ENCODE data around the gene CCN5. TPM values are rescaled to one million over a fixed set of nuclear protein-coding genes. Genes with fewer than 3 reads are reported as not detected.
A peak's percentile ranks its signal among the peaks of the same experiment; 100 is the strongest.

The CCN5 gene
- total and polyA plus RNA-seq, 9 donors = 0.07 to 0.32 (median 0.14) TPM; not detected in 1

DNA sequence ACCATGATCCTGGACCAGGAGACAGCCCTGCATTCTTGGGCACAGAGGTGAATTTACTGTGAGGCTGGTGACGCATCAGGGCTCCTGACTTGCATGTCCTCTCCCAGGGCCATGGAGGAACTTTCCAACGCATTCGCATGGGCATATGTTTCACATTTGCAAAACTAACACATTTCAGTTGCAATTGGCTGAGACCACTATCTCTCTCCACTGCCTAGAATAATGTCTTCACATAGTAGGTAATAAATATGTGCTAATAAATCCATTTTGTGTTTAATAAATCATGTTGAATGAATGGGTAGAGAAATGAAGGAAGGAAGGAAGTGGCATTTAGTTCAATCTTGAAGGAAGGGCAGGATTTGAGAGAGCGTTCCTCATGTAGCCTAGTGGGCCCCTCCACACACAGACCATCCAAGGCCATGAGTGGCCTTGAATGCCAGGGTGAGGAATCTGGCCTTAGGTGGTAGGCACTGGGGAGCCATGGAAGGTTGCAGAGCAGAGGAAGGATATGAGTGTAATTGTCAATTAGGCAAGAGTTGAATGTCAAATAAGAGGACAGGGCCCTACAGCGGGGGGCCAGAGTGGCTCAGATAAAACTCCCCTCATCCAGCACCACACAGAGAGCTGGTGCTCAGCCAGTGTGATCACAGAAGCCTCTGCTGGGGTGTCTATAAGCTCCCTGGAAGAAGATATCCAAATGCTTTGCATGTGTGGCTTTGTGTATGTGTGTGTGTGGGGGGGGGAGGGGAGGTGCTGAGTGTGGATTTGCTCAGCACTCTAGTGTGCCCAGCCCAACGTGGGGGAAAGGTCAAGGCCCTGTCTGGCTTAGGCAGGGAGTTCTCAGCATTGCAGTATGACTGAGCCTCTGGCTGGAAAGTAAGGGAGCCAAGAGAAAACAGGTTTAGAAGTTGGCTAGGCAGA is 30.9 kb upstream of the CCN5 start:
- DNase-seq = no peak
- Histone ChIP-seq H3K4me1 (ENCODE audit: control insufficient read depth, insufficient read depth, low read length) (peaks cover 2% of the 10 kb centered on the region), H3K4me3 (ENCODE audit: low read length) (no peak overlapping the region), H3K27ac (ENCODE audit: low read length) (no peak overlapping the region), H3K9me3 (replicated peaks; ENCODE audit: control insufficient read depth, low read depth, low read length) (peaks cover 3% of the 10 kb centered on the region), H3K27me3 (ENCODE audit: control insufficient read depth, insufficient read depth, low read length) (peaks cover 7% of the 10 kb centered on the region), H3K36me3 (ENCODE audit: control insufficient read depth, insufficient read depth, low read length) (no peaks in the 10 kb centered on the region)
- WGBS (ENCODE audit: insufficient coverage) = 56% methylated on average over 3 of the region's 6 CpGs

DNA sequence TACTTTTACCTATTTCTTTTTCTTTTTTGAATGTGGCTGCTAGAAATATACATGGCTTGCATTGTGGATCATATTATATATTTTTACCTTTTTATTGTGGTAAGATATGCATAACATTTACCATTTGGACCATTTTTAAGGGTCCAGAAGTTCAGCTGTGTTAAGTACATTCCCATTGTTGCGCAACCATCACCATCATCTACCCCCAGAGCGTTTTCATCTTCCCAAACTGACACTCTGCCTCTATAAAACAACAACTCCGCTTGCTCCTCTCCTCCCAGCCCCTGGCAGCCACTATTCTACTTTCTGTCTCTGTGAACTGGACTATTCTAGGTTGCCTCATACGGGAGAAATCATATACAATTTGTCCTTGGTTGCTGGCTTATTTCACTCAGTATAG is 28.2 kb upstream of the CCN5 start:
- H3K36me3 ChIP-seq (ENCODE audit: control insufficient read depth, insufficient read depth, low read length) = no peaks in the 10 kb centered on the region
- H3K27ac ChIP-seq (ENCODE audit: low read length) = no peak overlapping the region
- peaks cover 7% of the 10 kb centered on the region for H3K4me1 ChIP-seq (ENCODE audit: control insufficient read depth, insufficient read depth, low read length)
- no peak overlapping the region for H3K4me3 ChIP-seq (ENCODE audit: low read length)
- peaks cover 9% of the 10 kb centered on the region for H3K27me3 ChIP-seq (ENCODE audit: control insufficient read depth, insufficient read depth, low read length)
- WGBS (ENCODE audit: insufficient coverage) = 83% methylated on average over 3 of the region's 4 CpGs
- no peak for DNase-seq
- H3K9me3 ChIP-seq (replicated peaks; ENCODE audit: control insufficient read depth, low read depth, low read length) = peaks cover 4% of the 10 kb centered on the region

DNA sequence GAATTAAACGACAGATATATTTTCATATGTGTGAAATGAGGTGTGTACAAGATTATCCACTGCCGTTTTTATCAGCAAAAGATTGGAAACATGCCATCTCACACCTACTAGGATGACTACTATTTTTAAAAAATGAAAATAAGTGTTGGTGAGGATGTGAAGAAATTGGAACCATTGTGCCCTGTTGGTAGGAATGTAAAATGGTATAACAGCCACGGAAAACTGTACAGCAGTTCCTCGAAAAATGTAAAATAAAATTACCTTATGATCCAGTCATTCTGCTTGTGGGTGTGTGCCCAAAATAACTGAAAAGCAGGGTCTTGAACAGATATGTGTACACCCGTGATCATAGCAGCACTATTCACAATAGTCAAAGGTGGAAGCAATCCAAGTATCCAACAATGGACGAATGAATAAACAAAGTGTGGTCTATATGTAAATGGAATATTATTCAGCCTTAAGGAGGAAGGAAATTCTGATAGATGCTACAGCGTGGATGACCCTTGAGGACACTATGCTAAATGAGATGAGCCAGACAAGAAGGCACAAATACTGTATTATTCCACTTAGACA is 27.0 kb upstream of the CCN5 start:
- Histone ChIP-seq H3K9me3 (replicated peaks; ENCODE audit: control insufficient read depth, low read depth, low read length) (peaks cover 5% of the 10 kb centered on the region), H3K27me3 (ENCODE audit: control insufficient read depth, insufficient read depth, low read length) (peaks cover 6% of the 10 kb centered on the region), H3K36me3 (ENCODE audit: control insufficient read depth, insufficient read depth, low read length) (no peaks in the 10 kb centered on the region), H3K4me3 (ENCODE audit: low read length) (no peak overlapping the region), H3K4me1 (ENCODE audit: control insufficient read depth, insufficient read depth, low read length) (peaks cover 10% of the 10 kb centered on the region), H3K27ac (ENCODE audit: low read length) (no peak overlapping the region)
- DNase-seq = no peak
- no CpG with 5 or more reads among the region's 7 CpGs for WGBS (ENCODE audit: insufficient coverage)

DNA sequence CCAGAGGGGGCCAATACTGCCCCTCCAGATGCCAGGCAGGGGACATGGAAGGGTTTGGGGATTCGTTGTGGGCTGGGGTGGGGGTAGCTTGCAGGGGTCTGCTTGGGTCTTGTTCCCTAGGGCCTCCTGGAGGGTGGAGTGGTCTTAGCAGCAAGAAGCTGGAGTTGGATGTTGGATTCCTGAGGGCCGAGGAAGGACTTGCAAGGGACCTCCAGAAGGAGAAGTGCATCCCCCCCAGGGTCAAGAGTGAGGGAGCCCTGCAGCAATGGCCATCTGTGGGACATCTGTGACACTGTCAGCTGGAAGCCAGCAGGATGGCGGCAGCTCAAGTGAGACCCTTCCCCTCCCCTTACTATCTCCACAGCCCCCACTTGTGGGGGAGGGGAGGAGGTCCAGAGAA is 25.4 kb upstream of the CCN5 start:
- WGBS (ENCODE audit: insufficient coverage) = 62% methylated on average over 2 of the region's 3 CpGs
- peaks cover 2% of the 10 kb centered on the region for H3K27me3 ChIP-seq (ENCODE audit: control insufficient read depth, insufficient read depth, low read length)
- no peak for DNase-seq
- peaks cover 13% of the 10 kb centered on the region for H3K4me1 ChIP-seq (ENCODE audit: control insufficient read depth, insufficient read depth, low read length)
- H3K27ac ChIP-seq (ENCODE audit: low read length) = no peak overlapping the region
- no peaks in the 10 kb centered on the region for H3K36me3 ChIP-seq (ENCODE audit: control insufficient read depth, insufficient read depth, low read length)
- H3K4me3 ChIP-seq (ENCODE audit: low read length) = no peak overlapping the region
- peaks cover 5% of the 10 kb centered on the region for H3K9me3 ChIP-seq (replicated peaks; ENCODE audit: control insufficient read depth, low read depth, low read length)

DNA sequence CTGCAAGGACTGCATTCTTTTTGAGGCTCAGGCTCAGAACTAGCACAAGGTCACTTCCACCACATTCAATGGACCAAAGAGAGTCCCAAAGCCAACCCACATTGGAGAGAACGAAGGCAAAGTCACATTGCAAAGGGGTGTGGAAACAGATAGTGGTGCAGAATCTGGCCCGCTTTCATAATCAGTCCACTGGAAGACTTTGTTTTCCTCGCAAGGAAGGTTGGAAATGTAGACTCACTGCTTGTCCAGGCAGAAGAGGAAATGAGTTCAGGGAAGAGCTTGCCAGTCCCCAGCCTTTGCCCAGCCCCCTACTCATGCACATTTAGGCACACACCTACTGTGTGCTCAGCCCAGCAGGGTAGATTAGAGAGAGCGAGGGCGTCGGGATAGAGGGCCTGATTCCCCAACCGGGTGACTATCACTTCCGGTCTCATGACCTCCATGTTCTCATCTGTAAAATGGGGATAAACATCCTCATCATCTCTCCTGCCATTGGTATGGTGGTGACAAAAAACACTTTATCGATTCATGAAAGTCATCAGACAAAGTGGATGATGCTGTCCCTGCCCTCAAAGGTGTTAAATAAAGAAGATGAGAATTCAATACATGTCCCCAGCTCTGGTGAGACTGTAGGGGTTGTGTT is 24.3 kb upstream of the CCN5 start:
- WGBS (ENCODE audit: insufficient coverage) = no CpG with 5 or more reads among the region's 9 CpGs
- H3K27ac ChIP-seq (ENCODE audit: low read length) = no peak overlapping the region
- H3K4me3 ChIP-seq (ENCODE audit: low read length) = no peak overlapping the region
- peaks cover 14% of the 10 kb centered on the region for H3K4me1 ChIP-seq (ENCODE audit: control insufficient read depth, insufficient read depth, low read length)
- peaks cover 2% of the 10 kb centered on the region for H3K27me3 ChIP-seq (ENCODE audit: control insufficient read depth, insufficient read depth, low read length)
- H3K9me3 ChIP-seq (replicated peaks; ENCODE audit: control insufficient read depth, low read depth, low read length) = peaks cover 5% of the 10 kb centered on the region
- DNase-seq = no peak
- no peaks in the 10 kb centered on the region for H3K36me3 ChIP-seq (ENCODE audit: control insufficient read depth, insufficient read depth, low read length)

DNA sequence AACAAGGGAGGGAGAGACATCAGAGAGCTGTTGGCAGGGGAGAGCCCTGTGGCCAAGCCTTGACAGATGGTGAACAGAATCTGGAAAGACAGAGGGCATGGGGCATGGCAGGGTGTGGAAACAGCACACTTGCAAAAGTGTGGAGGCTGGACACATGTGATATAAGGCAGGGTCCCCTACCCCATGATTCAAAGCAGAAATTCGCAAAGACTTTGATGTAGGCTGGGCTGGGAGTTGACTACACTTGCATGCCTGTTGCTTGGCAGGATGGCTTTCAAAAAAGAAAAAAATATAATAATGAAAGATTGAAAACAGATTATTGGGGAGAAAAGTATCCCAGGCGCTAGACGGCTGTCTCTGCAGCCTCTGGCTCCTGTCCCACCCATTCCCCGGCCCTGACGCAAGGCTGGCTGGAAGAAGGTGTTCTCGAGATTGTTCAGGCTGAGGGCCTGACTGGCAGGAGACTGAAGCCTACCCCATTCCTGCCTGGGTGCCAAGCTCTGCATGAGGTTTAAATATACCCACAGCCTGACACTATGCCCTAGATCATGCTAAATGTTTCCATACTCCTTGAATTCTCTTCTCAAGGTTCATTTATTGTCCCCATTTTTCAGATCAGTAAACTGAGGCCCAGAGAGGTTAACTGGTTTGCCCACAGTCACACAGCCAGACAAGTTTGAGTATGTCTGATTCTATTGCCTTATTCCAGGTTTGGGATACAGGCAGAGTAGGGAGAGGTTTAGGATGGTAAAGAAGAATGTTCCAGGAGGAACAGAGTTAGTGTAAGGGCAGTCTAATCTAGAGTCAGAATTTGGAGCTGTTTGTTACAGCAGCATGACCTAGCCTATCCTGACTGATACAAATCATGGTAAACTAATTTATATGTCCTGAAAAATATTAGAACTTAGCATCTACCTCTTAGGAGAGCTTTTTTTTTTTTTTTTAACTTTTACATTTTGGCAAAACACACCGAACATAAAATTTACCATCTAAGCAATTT is 23.4 kb upstream of the CCN5 start:
- H3K9me3 ChIP-seq (replicated peaks; ENCODE audit: control insufficient read depth, low read depth, low read length) = peaks cover 5% of the 10 kb centered on the region
- no peaks in the 10 kb centered on the region for H3K36me3 ChIP-seq (ENCODE audit: control insufficient read depth, insufficient read depth, low read length)
- H3K27me3 ChIP-seq (ENCODE audit: control insufficient read depth, insufficient read depth, low read length) = peaks cover 2% of the 10 kb centered on the region
- 33% methylated on average over 4 of the region's 7 CpGs for WGBS (ENCODE audit: insufficient coverage)
- H3K4me1 ChIP-seq (ENCODE audit: control insufficient read depth, insufficient read depth, low read length) = peaks cover 21% of the 10 kb centered on the region
- H3K27ac ChIP-seq (ENCODE audit: low read length) = no peak overlapping the region
- peak; percentile 74 for DNase-seq
- no peak overlapping the region for H3K4me3 ChIP-seq (ENCODE audit: low read length)

DNA sequence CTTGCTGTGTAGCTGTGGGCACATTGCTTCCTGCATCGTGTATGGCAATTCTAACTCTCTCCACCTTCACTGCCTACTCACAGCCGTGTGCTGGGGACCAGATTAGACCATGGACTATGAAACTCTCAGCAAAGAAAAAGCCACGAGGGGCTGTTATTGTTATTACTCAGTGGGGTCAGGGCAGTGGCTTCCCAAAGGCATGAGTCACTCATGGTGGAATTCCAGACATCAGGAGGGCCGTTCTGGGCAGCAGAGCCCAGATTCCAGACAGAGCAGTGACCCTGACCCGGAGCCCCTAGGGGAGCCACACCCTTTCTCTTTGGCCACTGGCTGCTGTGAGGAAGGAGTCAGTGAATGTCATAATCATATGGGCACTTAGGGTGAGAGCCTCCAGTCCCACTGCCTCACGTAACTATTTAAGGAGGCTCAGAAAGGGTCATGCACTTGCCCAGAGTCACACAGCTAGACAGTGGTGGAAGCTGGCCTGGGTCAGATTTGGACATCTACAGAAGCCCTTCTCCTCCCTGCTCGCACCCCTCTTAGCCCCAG is 22.2 kb upstream of the CCN5 start:
- peak; percentile 44 for DNase-seq
- H3K4me1 ChIP-seq (ENCODE audit: control insufficient read depth, insufficient read depth, low read length) = peaks cover 21% of the 10 kb centered on the region
- H3K36me3 ChIP-seq (ENCODE audit: control insufficient read depth, insufficient read depth, low read length) = no peaks in the 10 kb centered on the region
- H3K4me3 ChIP-seq (ENCODE audit: low read length) = no peak overlapping the region
- WGBS (ENCODE audit: insufficient coverage) = 40% methylated on average over 3 of the region's 7 CpGs
- H3K27ac ChIP-seq (ENCODE audit: low read length) = no peak overlapping the region
- peaks cover 3% of the 10 kb centered on the region for H3K9me3 ChIP-seq (replicated peaks; ENCODE audit: control insufficient read depth, low read depth, low read length)
- peaks cover 2% of the 10 kb centered on the region for H3K27me3 ChIP-seq (ENCODE audit: control insufficient read depth, insufficient read depth, low read length)

DNA sequence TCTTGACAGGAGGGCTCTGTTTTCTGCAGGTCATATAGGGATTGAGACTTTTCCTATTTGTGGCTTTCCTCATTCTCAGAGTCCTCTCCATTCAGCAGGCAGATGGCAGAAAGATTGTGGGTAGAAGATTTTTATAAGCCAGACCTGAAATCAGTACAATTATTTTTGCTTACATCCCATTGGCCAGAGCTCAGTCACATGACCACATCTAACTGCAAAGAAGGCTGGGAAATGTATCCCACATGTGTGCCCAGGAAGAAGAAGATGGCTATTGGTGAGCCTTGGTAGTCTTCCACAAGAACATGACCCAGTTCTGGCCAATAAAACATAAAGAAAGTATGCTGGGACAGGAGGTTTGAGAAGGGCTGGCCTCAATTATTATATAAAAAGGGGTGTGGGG is 21.5 kb upstream of the CCN5 start:
- Histone ChIP-seq H3K27me3 (ENCODE audit: control insufficient read depth, insufficient read depth, low read length) (peaks cover 2% of the 10 kb centered on the region), H3K4me3 (ENCODE audit: low read length) (no peak overlapping the region), H3K9me3 (replicated peaks; ENCODE audit: control insufficient read depth, low read depth, low read length) (peaks cover 3% of the 10 kb centered on the region), H3K27ac (ENCODE audit: low read length) (no peak overlapping the region), H3K36me3 (ENCODE audit: control insufficient read depth, insufficient read depth, low read length) (no peaks in the 10 kb centered on the region), H3K4me1 (ENCODE audit: control insufficient read depth, insufficient read depth, low read length) (peaks cover 21% of the 10 kb centered on the region)
- no peak for DNase-seq

DNA sequence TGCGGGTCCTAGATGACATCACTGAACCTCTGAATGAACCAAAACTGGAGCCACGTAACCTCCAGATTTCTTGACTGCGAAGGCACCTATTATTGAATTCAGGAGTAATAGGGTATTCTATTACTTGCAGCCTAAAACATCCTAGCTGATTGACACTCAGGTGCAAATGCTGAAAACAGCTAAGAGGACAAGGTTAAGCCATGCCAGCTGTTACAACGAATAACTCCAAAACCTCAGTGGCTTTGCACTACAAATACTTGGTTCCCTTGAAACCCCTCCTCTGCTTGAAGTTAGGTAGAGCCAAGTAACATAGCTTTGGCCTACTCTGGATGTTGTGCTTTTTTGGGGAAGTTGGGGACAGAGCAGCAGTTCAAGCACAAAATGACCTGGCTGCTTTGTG is 21.0 kb upstream of the CCN5 start:
- Histone ChIP-seq H3K36me3 (ENCODE audit: control insufficient read depth, insufficient read depth, low read length) (no peaks in the 10 kb centered on the region), H3K4me3 (ENCODE audit: low read length) (no peak overlapping the region), H3K27ac (ENCODE audit: low read length) (no peak overlapping the region), H3K27me3 (ENCODE audit: control insufficient read depth, insufficient read depth, low read length) (peaks cover 2% of the 10 kb centered on the region), H3K4me1 (ENCODE audit: control insufficient read depth, insufficient read depth, low read length) (peaks cover 21% of the 10 kb centered on the region), H3K9me3 (replicated peaks; ENCODE audit: control insufficient read depth, low read depth, low read length) (peaks cover 3% of the 10 kb centered on the region)
- 60% methylated on average over 1 of the region's 4 CpGs for WGBS (ENCODE audit: insufficient coverage)
- no peak for DNase-seq
